ENCODE measurements around the gene AQP4.

Gene AQP4

DNA sequence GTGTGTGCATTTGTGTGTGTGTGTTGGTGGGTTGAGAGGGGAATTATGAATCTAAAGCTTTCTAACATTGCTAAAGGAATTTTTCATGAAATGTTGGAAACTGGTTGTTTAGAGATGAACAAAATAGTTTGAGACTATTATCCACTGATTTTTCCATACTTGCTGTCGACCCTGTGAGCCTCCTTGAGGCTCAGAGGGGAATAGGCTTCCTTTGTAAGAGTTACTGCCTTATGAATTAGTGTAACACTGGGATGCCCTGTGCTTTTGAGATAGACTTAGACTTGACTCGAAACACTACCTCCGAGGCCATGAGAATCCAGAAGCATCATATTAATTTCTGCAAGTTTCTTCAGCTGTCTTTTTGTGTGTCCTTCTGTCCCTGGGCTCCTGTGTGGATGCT, 37.9 kb downstream of the AQP4 start (continued):
- TF ChIP-seq, protein P1, sequence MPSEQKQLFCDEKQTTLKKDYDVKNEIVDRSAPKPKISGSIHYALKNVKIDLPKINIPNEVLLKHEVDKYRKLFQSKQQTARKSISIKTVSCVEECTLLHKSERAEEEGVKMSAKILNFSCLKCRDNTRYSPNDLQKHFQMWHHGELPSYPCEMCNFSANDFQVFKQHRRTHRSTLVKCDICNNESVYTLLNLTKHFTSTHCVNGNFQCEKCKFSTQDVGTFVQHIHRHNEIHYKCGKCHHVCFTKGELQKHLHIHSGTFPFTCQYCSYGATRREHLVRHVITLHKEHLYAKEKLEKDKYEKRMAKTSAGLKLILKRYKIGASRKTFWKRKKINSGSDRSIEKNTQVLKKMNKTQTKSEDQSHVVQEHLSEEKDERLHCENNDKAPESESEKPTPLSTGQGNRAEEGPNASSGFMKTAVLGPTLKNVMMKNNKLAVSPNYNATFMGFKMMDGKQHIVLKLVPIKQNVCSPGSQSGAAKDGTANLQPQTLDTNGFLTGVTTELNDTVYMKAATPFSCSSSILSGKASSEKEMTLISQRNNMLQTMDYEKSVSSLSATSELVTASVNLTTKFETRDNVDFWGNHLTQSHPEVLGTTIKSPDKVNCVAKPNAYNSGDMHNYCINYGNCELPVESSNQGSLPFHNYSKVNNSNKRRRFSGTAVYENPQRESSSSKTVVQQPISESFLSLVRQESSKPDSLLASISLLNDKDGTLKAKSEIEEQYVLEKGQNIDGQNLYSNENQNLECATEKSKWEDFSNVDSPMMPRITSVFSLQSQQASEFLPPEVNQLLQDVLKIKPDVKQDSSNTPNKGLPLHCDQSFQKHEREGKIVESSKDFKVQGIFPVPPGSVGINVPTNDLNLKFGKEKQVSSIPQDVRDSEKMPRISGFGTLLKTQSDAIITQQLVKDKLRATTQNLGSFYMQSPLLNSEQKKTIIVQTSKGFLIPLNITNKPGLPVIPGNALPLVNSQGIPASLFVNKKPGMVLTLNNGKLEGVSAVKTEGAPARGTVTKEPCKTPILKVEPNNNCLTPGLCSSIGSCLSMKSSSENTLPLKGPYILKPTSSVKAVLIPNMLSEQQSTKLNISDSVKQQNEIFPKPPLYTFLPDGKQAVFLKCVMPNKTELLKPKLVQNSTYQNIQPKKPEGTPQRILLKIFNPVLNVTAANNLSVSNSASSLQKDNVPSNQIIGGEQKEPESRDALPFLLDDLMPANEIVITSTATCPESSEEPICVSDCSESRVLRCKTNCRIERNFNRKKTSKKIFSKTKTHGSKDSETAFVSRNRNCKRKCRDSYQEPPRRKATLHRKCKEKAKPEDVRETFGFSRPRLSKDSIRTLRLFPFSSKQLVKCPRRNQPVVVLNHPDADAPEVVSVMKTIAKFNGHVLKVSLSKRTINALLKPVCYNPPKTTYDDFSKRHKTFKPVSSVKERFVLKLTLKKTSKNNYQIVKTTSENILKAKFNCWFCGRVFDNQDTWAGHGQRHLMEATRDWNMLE (tag by site-specific recombination; conservative IDR thresholded peaks at IDR 0.05; ENCODE audit: low read depth): no peak
- TF ChIP-seq, protein P2, sequence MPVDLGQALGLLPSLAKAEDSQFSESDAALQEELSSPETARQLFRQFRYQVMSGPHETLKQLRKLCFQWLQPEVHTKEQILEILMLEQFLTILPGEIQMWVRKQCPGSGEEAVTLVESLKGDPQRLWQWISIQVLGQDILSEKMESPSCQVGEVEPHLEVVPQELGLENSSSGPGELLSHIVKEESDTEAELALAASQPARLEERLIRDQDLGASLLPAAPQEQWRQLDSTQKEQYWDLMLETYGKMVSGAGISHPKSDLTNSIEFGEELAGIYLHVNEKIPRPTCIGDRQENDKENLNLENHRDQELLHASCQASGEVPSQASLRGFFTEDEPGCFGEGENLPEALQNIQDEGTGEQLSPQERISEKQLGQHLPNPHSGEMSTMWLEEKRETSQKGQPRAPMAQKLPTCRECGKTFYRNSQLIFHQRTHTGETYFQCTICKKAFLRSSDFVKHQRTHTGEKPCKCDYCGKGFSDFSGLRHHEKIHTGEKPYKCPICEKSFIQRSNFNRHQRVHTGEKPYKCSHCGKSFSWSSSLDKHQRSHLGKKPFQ (tag by site-specific recombination; IDR thresholded peaks at IDR 0.05): no peak
- TF ChIP-seq ZNF837 (tag by site-specific recombination; IDR thresholded peaks at IDR 0.05) (no peak), ZNF664 (tag by site-specific recombination; IDR thresholded peaks at IDR 0.05) (no peak), FEZF1 (tag by site-specific recombination; IDR thresholded peaks at IDR 0.05) (no peak), ZNF211 (tag by site-specific recombination; IDR thresholded peaks at IDR 0.05; ENCODE audit: low read depth) (no peak), ZNF302 (tag by site-specific recombination; IDR thresholded peaks at IDR 0.05; ENCODE audit: low read depth) (no peak), GLI2 (tag by site-specific recombination; IDR thresholded peaks at IDR 0.05; ENCODE audit: borderline replicate concordance, low read depth) (no peak), GLIS2 (tag by site-specific recombination; IDR thresholded peaks at IDR 0.05) (no peak), ZNF654 (tag by site-specific recombination; IDR thresholded peaks at IDR 0.05; ENCODE audit: low read depth) (no peak), ZNF843 (tag by site-specific recombination; IDR thresholded peaks at IDR 0.05) (no peak)

DNA sequence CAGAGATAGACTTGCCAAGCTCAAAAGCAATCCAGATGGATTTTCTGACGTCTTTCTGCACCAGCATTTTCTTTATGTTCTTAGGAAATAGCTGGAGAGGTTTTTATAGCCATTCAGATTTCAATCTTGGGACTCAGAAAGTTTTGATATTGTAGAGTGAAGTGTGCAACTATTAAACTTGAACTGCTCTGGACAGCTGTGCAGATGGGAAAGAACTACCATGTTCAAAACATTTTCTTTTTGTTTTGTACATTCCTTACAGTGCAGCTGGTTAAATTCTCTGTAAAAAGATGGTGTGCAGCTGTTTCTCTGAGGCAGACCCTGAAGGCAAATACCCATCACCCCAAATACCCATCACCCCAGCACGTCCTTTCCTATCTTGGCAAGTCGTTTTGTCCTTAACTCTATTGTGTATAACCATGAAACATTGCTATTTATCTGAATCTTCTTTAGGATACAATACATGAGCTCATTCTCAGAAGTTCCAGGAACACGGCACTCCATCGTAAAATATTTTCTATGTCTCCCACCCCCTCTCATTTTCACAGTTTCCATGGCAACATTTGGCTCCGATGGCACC, 38.8 kb downstream of the AQP4 start:
- no peaks in the 10 kb centered on the region for H3K36me3 ChIP-seq (ENCODE audit: control insufficient read depth in 2 of 2, insufficient read depth in 1 of 2, low read length in 2 of 2)
- H3K27ac ChIP-seq (ENCODE audit: extremely low read depth, low read depth, low read length): no peak overlapping the region
- CTCF ChIA-PET: interaction anchor here (0.6 to 2.3 kb wide), 5 partner anchors 13 to 443 kb away, joined by 3 to 6 read pairs (median 4); no protein-coding TSS in a partner anchor
- TF ChIP-seq ZNF610 (tag by site-specific recombination; IDR thresholded peaks at IDR 0.05; ENCODE audit: borderline replicate concordance) (no peak), HOXA7 (CRISPR knock-in tag; IDR thresholded peaks at IDR 0.05; ENCODE audit: borderline replicate concordance) (no peak), BCL11B (tag by site-specific recombination; IDR thresholded peaks at IDR 0.05; ENCODE audit: low read depth) (no peak), ZNF37A (tag by site-specific recombination; IDR thresholded peaks at IDR 0.05) (no peak), ZNF341 (tag by site-specific recombination; IDR thresholded peaks at IDR 0.05; ENCODE audit: low read depth) (no peak), ZNF626 (tag by site-specific recombination; IDR thresholded peaks at IDR 0.05) (no peak), ZNF548 (tag by site-specific recombination; IDR thresholded peaks at IDR 0.05) (no peak), ZNF514 (tag by site-specific recombination; IDR thresholded peaks at IDR 0.05) (no peak), ZNF112 (tag by site-specific recombination; IDR thresholded peaks at IDR 0.05) (no peak), SCRT1 (tag by site-specific recombination; IDR thresholded peaks at IDR 0.05; ENCODE audit: borderline replicate concordance) (no peak), ZNF701 (tag by site-specific recombination; IDR thresholded peaks at IDR 0.05) (no peak), ZNF600 (tag by site-specific recombination; IDR thresholded peaks at IDR 0.05) (no peak)
- TF ChIP-seq, protein P3, sequence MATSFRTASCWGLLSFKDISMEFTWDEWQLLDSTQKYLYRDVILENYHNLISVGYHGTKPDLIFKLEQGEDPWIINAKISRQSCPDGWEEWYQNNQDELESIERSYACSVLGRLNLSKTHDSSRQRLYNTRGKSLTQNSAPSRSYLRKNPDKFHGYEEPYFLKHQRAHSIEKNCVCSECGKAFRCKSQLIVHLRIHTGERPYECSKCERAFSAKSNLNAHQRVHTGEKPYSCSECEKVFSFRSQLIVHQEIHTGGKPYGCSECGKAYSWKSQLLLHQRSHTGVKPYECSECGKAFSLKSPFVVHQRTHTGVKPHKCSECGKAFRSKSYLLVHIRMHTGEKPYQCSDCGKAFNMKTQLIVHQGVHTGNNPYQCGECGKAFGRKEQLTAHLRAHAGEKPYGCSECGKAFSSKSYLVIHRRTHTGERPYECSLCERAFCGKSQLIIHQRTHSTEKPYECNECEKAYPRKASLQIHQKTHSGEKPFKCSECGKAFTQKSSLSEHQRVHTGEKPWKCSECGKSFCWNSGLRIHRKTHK (tag by site-specific recombination; IDR thresholded peaks at IDR 0.05): no peak
- TF ChIP-seq, protein P4, sequence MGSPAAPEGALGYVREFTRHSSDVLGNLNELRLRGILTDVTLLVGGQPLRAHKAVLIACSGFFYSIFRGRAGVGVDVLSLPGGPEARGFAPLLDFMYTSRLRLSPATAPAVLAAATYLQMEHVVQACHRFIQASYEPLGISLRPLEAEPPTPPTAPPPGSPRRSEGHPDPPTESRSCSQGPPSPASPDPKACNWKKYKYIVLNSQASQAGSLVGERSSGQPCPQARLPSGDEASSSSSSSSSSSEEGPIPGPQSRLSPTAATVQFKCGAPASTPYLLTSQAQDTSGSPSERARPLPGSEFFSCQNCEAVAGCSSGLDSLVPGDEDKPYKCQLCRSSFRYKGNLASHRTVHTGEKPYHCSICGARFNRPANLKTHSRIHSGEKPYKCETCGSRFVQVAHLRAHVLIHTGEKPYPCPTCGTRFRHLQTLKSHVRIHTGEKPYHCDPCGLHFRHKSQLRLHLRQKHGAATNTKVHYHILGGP (tag by site-specific recombination; IDR thresholded peaks at IDR 0.05): no peak
- no peaks in the 10 kb centered on the region for H3K4me1 ChIP-seq (ENCODE audit: control insufficient read depth, insufficient read depth, low read length)
- POLR2A ChIA-PET: no interaction called here
- H3K9me3 ChIP-seq (ENCODE audit: control insufficient read depth, insufficient read depth, low read depth, low read length): no peaks in the 10 kb centered on the region
- H3K4me3 ChIP-seq (ENCODE audit: low read depth, low read length): no peak overlapping the region
